ENCODE results near the gene KLHDC4.
A peak's percentile ranks its signal among the peaks of the same experiment; 100 is the strongest.

Gene KLHDC4

DNA sequence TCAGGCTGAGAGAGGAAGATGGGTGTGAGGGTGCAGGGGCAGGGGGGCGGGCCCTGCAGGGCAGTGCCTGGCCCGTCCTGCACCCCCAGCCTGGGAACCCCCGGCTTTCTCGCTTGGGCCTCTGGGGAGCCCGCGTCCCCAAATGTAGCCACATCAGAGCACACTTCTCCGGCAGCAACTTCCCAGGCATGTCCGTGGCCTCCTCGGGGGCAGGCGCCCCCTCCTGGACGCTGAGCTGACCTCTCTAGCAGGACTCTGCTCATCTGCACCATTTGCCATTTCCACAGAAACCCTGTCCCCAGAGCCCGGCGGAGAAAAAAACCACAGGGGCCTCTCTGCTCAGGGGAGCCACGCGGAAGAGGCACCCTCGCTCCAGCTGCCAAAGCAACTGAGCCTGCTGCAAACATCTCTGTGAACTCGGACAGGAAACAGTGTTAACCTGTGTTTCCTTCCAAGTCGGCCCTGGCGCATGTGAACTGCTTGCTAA is 63.4 kb downstream of the KLHDC4 start:
- TF ChIP-seq, protein P1, sequence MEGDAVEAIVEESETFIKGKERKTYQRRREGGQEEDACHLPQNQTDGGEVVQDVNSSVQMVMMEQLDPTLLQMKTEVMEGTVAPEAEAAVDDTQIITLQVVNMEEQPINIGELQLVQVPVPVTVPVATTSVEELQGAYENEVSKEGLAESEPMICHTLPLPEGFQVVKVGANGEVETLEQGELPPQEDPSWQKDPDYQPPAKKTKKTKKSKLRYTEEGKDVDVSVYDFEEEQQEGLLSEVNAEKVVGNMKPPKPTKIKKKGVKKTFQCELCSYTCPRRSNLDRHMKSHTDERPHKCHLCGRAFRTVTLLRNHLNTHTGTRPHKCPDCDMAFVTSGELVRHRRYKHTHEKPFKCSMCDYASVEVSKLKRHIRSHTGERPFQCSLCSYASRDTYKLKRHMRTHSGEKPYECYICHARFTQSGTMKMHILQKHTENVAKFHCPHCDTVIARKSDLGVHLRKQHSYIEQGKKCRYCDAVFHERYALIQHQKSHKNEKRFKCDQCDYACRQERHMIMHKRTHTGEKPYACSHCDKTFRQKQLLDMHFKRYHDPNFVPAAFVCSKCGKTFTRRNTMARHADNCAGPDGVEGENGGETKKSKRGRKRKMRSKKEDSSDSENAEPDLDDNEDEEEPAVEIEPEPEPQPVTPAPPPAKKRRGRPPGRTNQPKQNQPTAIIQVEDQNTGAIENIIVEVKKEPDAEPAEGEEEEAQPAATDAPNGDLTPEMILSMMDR (IDR thresholded peaks at IDR 0.05; ENCODE audit: low read length, missing control alignments), result peak; percentile 59
- peak; percentile 37 for DNase-seq (ENCODE audit: low read depth)
- H3K4me3 ChIP-seq (replicated peaks; ENCODE audit: low read depth, low read length), result no peak overlapping the region

DNA sequence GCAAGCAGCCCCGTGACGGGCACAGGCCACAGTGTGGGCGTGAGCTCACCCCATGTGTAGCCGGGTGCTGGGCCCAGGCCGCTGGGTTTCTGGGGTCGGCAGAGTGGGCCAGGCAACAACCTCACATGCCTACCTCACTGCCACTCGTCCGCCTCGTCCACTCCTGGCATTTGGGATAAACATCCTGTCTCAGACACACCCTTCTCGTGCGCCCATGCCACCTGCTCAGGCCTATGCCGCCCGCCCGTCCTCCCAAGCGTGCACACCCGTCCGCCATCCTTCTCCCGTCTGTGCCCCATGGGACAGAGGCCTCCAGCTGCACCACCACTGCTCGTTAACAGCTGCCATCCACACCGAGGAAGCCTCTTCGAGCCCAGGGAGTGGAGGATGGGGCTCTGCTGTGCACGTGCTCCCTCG is 64.3 kb downstream of the KLHDC4 start:
- DNase-seq (ENCODE audit: low read depth), result no peak
- TF ChIP-seq, protein P1 (IDR thresholded peaks at IDR 0.05; ENCODE audit: low read length, missing control alignments), result no peak
- no peak overlapping the region for H3K4me3 ChIP-seq (replicated peaks; ENCODE audit: low read depth, low read length)

DNA sequence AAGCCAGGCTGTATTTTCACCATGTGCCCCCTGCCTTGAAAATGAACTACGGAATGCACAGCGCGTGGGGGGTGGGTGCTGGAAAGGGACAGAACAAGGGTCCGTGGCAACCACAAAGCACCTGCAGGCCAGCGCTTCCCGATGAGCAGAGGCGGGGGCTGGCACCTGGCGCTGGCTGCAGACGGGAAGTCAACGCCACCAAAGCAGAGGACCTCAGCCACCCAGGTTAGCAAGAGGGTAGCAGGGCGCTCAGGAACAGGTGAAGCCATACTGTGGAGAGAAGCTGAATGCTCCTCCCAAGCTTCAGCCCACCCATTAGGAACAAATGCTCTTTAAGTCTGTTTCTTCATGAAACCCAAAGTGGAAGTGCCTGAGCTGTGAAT is 64.7 kb downstream of the KLHDC4 start:
- no peak for DNase-seq (ENCODE audit: low read depth)
- TF ChIP-seq, protein P1 (IDR thresholded peaks at IDR 0.05; ENCODE audit: low read length, missing control alignments), result no peak
- no peak overlapping the region for H3K4me3 ChIP-seq (replicated peaks; ENCODE audit: low read depth, low read length)

DNA sequence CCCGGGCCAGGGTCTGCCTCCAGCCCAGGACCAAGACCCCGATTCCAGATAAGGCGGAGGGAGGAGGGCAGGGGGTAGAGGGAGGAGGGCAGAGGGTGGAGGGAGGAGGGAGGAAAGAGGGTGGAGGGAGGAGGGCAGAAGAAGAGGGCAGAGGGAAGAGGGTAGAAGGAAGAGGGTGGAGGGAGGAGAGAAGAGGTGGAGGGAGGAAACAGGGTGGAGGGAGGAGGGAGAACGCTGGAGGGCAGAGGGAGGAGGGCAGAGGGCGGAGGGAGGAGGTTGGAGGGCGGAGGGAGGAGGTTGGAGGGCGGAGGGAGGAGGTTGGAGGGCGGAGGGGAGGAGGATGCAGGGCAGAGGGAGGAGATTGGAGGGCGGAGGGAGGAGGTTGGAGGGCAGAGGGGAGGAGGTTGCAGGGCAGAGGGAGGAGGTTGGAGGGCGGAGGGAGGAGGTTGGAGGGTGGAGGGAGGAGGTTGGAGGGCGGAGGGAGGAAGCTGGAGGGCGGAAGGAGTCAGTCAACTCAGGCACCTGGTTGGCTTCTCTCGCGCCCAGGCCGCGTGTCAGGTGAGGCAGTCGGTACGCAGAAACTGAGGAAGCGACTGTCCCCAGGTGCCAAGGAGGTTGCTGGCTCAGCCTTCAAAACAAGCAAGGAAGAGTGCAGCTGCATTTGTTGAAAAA is 65.2 kb downstream of the KLHDC4 start:
- H3K4me3 ChIP-seq (replicated peaks; ENCODE audit: low read depth, low read length), result no peak overlapping the region
- TF ChIP-seq, protein P1 (IDR thresholded peaks at IDR 0.05; ENCODE audit: low read length, missing control alignments), result no peak
- DNase-seq (ENCODE audit: low read depth), result no peak

DNA sequence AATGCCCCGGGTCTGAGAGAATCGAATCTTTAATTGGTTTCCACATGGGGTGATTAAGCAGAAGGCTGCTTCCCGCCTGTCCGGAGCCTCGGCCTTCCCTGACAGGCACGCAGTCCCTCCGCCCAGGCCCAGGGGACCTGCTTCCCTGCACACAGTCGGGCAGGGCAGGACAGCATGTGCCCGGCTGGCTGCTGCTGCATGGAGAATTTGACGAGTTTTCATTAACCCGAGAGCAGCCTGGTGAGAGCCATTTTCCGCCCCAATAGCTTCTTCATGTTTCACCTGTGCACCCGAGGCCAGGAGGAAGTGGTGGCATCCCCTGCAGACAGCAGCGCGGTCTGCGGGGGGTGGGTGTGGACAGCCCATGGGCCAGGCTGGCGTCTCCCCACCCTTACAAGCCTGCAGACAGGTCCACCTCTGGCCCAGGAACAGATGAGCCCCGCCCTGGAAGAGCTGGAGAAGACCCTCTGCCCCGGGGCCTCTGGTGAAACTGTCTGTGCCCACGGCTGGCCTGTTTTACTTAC is 67.0 kb downstream of the KLHDC4 start:
- H3K4me3 ChIP-seq (replicated peaks; ENCODE audit: low read depth, low read length), result no peak overlapping the region
- DNase-seq (ENCODE audit: low read depth), result no peak
- TF ChIP-seq, protein P1 (IDR thresholded peaks at IDR 0.05; ENCODE audit: low read length, missing control alignments), result no peak

DNA sequence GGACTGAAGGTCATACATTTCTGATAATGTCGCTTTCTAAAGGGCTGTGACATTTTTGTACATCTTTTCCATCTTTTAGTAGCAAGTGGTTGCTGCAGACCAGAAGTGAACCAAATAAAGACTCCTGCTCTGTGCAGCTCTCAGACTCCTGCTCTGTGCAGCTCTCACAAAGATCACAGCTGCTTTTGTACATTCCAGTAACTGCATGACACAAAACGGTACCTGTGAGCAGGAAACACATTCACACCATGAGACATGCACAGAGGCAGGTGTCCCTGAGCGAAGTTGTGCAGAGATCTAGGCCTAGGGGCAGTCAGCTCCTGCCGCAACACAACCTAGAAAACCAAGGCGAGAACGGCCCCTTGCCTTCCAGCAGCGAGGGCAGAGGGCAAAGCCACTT is 67.5 kb downstream of the KLHDC4 start:
- no peak overlapping the region for H3K4me3 ChIP-seq (replicated peaks; ENCODE audit: low read depth, low read length)
- no peak for DNase-seq (ENCODE audit: low read depth)
- TF ChIP-seq, protein P1 (IDR thresholded peaks at IDR 0.05; ENCODE audit: low read length, missing control alignments), result no peak

DNA sequence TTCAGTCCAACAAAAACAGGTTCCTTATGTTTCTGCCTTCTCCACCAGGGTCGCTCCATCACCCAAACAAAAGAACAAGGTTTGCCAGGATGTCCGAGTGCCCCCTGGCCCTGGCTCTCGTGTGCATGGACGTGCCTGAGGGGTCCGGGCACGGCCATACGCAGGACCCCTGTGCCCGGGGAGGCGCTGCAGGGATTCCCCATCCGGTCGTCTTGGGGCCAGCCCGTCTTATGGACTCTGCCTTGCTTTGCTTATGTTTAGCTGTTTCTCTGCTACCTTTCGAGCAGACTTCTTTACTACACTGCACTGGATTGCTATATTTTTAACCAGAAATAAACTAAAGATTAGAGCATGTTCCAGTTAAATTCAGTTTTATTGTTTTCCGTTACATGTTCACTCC is 68.0 kb downstream of the KLHDC4 start:
- H3K4me3 ChIP-seq (replicated peaks; ENCODE audit: low read depth, low read length), result no peak overlapping the region
- TF ChIP-seq, protein P1 (IDR thresholded peaks at IDR 0.05; ENCODE audit: low read length, missing control alignments), result no peak
- DNase-seq (ENCODE audit: low read depth), result no peak
